OCI-LY1 (cell line): ENCODE results near the gene FNDC11.

Source experiments
- H2AFZ ChIP-seq: fragments of 200-600 bp; sonication (generic), shearing (Covaris generic); 2 replicates; pipeline ENCODE4 v1.6.0; 2014; ENCODE audit warnings: antibody characterized with exemption, mild to moderate bottlenecking, low read length
- H3F3A ChIP-seq: fragments of 200-600 bp; sonication (generic), shearing (Covaris generic); 2 replicates; pipeline ENCODE4 v1.6.0; 2014; ENCODE audit warnings: mild to moderate bottlenecking, antibody characterized with exemption, low read length, moderate library complexity; ENCODE audit not compliant: insufficient read depth
- H3K27ac ChIP-seq: fragments of 200-600 bp; sonication (generic); 2 replicates; pipeline ENCODE4 v1.5.1; 2014; ENCODE audit warnings: low read length, mixed run types, mild to moderate bottlenecking, low read depth; ENCODE audit not compliant: poor library complexity, severe bottlenecking
- H3K27me3 ChIP-seq: fragments of 200-600 bp; sonication (generic); 2 replicates; pipeline ENCODE4 v1.6.0; 2014; ENCODE audit warnings: antibody characterized with exemption, mild to moderate bottlenecking, low read length, moderate library complexity; ENCODE audit not compliant: insufficient read depth
- H3K36me3 ChIP-seq: fragments of 200-600 bp; sonication (generic); 2 replicates; pipeline ENCODE4 v1.6.1; 2014; ENCODE audit warnings: mild to moderate bottlenecking, antibody characterized with exemption, low read length, moderate library complexity, mixed read lengths; ENCODE audit not compliant: insufficient read depth
- H3K4me1 ChIP-seq: fragments of 200-600 bp; sonication (generic); 2 replicates; pipeline ENCODE4 v1.5.1; 2014; ENCODE audit warnings: mild to moderate bottlenecking, low read length, moderate library complexity; ENCODE audit not compliant: insufficient read depth, severe bottlenecking
- H3K4me2 ChIP-seq: fragments of 200-600 bp; sonication (generic), shearing (Covaris generic); 2 replicates; pipeline ENCODE4 v1.6.1; 2014; ENCODE audit warnings: low read length
- H3K4me3 ChIP-seq: fragments of 200-600 bp; sonication (generic); 2 replicates; pipeline ENCODE4 v1.5.1; 2014; ENCODE audit warnings: low read length, low read depth, mild to moderate bottlenecking, mixed read lengths; ENCODE audit not compliant: poor library complexity, severe bottlenecking
- H3K79me2 ChIP-seq: fragments of 200-600 bp; shearing (Covaris generic); 2 replicates; pipeline ENCODE4 v1.6.1; 2016; ENCODE audit warnings: mixed run types, low read length, mixed read lengths; ENCODE audit not compliant: insufficient read depth
- H3K9ac ChIP-seq: fragments of 200-600 bp; sonication (generic), shearing (Covaris generic); 2 replicates; pipeline ENCODE4 v1.6.1; 2014; ENCODE audit warnings: mild to moderate bottlenecking, low read length, mixed read lengths
- H3K9me2 ChIP-seq: fragments of 200-600 bp; sonication (generic), shearing (Covaris generic); 2 replicates; pipeline ENCODE4 v1.6.1; 2014; ENCODE audit warnings: low read depth, mild to moderate bottlenecking, low read length, mixed read lengths
- H3K9me3 ChIP-seq: fragments of 200-600 bp; shearing (Covaris generic); 2 replicates; pipeline ENCODE4 v1.6.1; 2014; ENCODE audit warnings: low read length, mixed read lengths
- H4K20me1 ChIP-seq: fragments of 200-600 bp; sonication (generic), shearing (Covaris generic); 2 replicates; pipeline ENCODE4 v1.6.0; 2016; ENCODE audit warnings: mild to moderate bottlenecking, low read length; ENCODE audit not compliant: insufficient read depth
- CTCF ChIP-seq: fragments of 200-600 bp; sonication (generic), shearing (Covaris generic); IDR thresholded peaks from 2 replicates; pipeline ENCODE4 v1.5.1; 2017; ENCODE audit warnings: mild to moderate bottlenecking, antibody characterized with exemption, low read length, moderate library complexity, mixed read lengths
- EZH2 ChIP-seq: fragments of 200-600 bp; sonication (generic), shearing (Covaris generic); IDR thresholded peaks from 2 replicates; pipeline ENCODE4 v1.8.0; 2017; ENCODE audit warnings: borderline replicate concordance, mixed run types, mild to moderate bottlenecking, antibody characterized with exemption, low read length, moderate library complexity, mixed read lengths

The FNDC11 gene

GRCh38 chr20:63578224-63579016 is 24.5 kb downstream of the FNDC11 start:
- Histone ChIP-seq H2AFZ (no peak overlapping the region), H3K4me2 (no peak overlapping the region), H3K36me3 (no peaks in the 10 kb centered on the region), H3F3A (no peaks in the 10 kb centered on the region), H3K27me3 (peaks cover 10% of the 10 kb centered on the region; the same call in 1 of the 2 replicates), H3K27ac (no peak overlapping the region), H4K20me1 (no peaks in the 10 kb centered on the region), H3K4me3 (no peak overlapping the region), H3K79me2 (no peaks in the 10 kb centered on the region), H3K4me1 (peaks cover 7% of the 10 kb centered on the region), H3K9me2 (no peaks in the 10 kb centered on the region), H3K9ac (no peak overlapping the region), H3K9me3 (no peaks in the 10 kb centered on the region)
- TF ChIP-seq CTCF (peak; percentile 48), EZH2 (no peak)

- no peaks in the 10 kb centered on the region for H3K9me2 ChIP-seq
- H3F3A ChIP-seq, result no peaks in the 10 kb centered on the region
- no peak overlapping the region for H3K4me3 ChIP-seq
- no peaks in the 10 kb centered on the region for H3K79me2 ChIP-seq
- H3K4me1 ChIP-seq, result peaks cover 4% of the 10 kb centered on the region
- no peaks in the 10 kb centered on the region for H3K9me3 ChIP-seq
- TF ChIP-seq CTCF (no peak), EZH2 (no peak)
- H3K9ac ChIP-seq, result no peak overlapping the region
- peaks cover 10% of the 10 kb centered on the region; the same call in 1 of the 2 replicates for H3K27me3 ChIP-seq
- H3K36me3 ChIP-seq, result no peaks in the 10 kb centered on the region
- no peak overlapping the region for H3K27ac ChIP-seq
- no peak overlapping the region for H3K4me2 ChIP-seq
- H4K20me1 ChIP-seq, result no peaks in the 10 kb centered on the region
- H2AFZ ChIP-seq, result no peak overlapping the region
These were observed 25.2 kb downstream of the FNDC11 start for GRCh38 chr20:63579017-63579694.

- no peak overlapping the region for H2AFZ ChIP-seq
- H3K27me3 ChIP-seq, result peaks cover 10% of the 10 kb centered on the region; the same call in 1 of the 2 replicates
- no peaks in the 10 kb centered on the region for H3K9me3 ChIP-seq
- H4K20me1 ChIP-seq, result no peaks in the 10 kb centered on the region
- no peak overlapping the region for H3K4me2 ChIP-seq
- H3K27ac ChIP-seq, result no peak overlapping the region
- TF ChIP-seq EZH2 (no peak), CTCF (peak; percentile 63)
- no peaks in the 10 kb centered on the region for H3K9me2 ChIP-seq
- no peaks in the 10 kb centered on the region for H3K4me1 ChIP-seq
- no peaks in the 10 kb centered on the region for H3F3A ChIP-seq
- no peaks in the 10 kb centered on the region for H3K36me3 ChIP-seq
- H3K9ac ChIP-seq, result no peak overlapping the region
- no peaks in the 10 kb centered on the region for H3K79me2 ChIP-seq
- no peak overlapping the region for H3K4me3 ChIP-seq
These were observed 27.0 kb downstream of the FNDC11 start for GRCh38 chr20:63580796-63581461.
